WTC11 (cell line): Measurements from ENCODE around the gene PIK3R1.

Experiments
- ATF3 ChIP-seq: sonication (generic); formaldehyde crosslinking; conservative IDR thresholded peaks from 2 replicates; pipeline ENCODE4 v1.8.1; 2022; ENCODE audit warnings: mild to moderate bottlenecking, missing genetic modification reagents
- E2F4 ChIP-seq: sonication (generic); formaldehyde crosslinking; IDR thresholded peaks from 2 replicates; pipeline ENCODE4 v1.8.1; 2022; ENCODE audit warnings: low read depth, mild to moderate bottlenecking, moderate library complexity, missing genetic modification reagents, borderline replicate concordance
- ETV6 ChIP-seq: sonication (generic); formaldehyde crosslinking; IDR thresholded peaks from 2 replicates; pipeline ENCODE4 v1.8.1; 2022; ENCODE audit warnings: mild to moderate bottlenecking, missing genetic modification reagents
- FOXP1 ChIP-seq: sonication (generic); formaldehyde crosslinking; IDR thresholded peaks from 2 replicates; pipeline ENCODE4 v1.8.0; 2022; ENCODE audit warnings: missing genetic modification reagents, mild to moderate bottlenecking, moderate library complexity, borderline replicate concordance
- IRF2 ChIP-seq: sonication (generic); formaldehyde crosslinking; IDR thresholded peaks from 2 replicates; pipeline ENCODE4 v1.8.0; 2022; ENCODE audit warnings: low read depth, missing genetic modification reagents, borderline replicate concordance
- JUN ChIP-seq: sonication (generic); formaldehyde crosslinking; IDR thresholded peaks from 2 replicates; pipeline ENCODE4 v1.8.0; 2023; ENCODE audit warnings: mild to moderate bottlenecking, missing genetic modification reagents
- SP1 ChIP-seq: sonication (generic); formaldehyde crosslinking; conservative IDR thresholded peaks from 2 replicates; pipeline ENCODE4 v1.8.1; 2022; ENCODE audit warnings: missing genetic modification reagents
- ZNF121 ChIP-seq: sonication (generic); formaldehyde crosslinking; IDR thresholded peaks from 2 replicates; pipeline ENCODE4 v1.8.0; 2023; ENCODE audit warnings: missing genetic modification reagents
- ZNF317 ChIP-seq: sonication (generic); formaldehyde crosslinking; IDR thresholded peaks from 2 replicates; pipeline ENCODE4 v1.8.1; 2023; ENCODE audit warnings: low read depth, mild to moderate bottlenecking, moderate library complexity, missing genetic modification reagents, borderline replicate concordance
- ZNF423 ChIP-seq: fragments of 250-450 bp; sonication (Bioruptor Pico); IDR thresholded peaks from 2 replicates; pipeline ENCODE4 v2.1.2; 2022; ENCODE audit warnings: mild to moderate bottlenecking, moderate library complexity
- ZNF425 ChIP-seq: fragments of 250-450 bp; sonication (Bioruptor Pico); conservative IDR thresholded peaks from 2 replicates; pipeline ENCODE4 v1.9.0; 2021; ENCODE audit warnings: mild to moderate bottlenecking
- TF ChIP-seq, protein P1 (sequence below): sonication (generic); formaldehyde crosslinking; IDR thresholded peaks from 2 replicates; pipeline ENCODE4 v1.8.0; 2022; ENCODE audit warnings: mild to moderate bottlenecking, missing genetic modification reagents
- TF ChIP-seq, protein P2 (sequence below): fragments of 200-600 bp; IDR thresholded peaks from 2 replicates; pipeline ENCODE4 v1.8.0; 2022; ENCODE audit warnings: antibody characterized with exemption

DNA sequence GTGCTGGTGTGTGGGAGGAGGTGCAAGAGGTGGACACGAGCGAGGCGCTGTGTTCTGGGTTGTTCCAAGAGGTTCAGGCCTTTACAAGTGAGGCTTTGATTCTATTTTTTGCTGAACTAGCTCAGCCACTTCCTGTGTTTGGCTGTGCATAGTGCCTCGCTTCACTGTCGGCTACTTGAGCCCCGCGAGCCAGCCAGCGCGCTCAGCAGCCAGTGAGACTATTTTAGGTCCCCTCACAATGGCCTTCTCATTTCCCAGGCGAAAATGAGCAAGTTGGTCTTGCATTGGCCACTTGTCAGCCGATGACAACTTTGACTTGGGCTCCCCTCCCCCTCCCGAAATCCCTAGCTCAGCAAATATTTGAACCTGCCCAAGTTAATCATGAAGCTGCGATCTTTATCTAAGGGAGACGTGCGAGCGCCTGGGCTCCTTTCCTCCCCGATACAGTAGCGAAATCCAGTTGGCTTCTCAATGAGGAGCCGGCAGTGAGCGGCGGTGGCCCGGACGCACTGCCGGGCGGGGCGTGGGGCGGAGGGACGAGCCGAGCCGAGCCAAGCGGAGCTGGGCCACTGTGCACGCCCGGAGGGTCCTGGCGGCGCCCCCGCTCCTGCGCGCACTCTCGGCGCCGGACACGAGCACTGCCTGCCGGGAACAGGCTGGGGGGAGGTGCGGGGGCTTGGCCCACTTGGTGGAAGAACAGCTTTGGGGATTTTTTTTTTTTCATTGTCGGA is 72.6 kb downstream of the PIK3R1 start:
- TF ChIP-seq, protein P1, sequence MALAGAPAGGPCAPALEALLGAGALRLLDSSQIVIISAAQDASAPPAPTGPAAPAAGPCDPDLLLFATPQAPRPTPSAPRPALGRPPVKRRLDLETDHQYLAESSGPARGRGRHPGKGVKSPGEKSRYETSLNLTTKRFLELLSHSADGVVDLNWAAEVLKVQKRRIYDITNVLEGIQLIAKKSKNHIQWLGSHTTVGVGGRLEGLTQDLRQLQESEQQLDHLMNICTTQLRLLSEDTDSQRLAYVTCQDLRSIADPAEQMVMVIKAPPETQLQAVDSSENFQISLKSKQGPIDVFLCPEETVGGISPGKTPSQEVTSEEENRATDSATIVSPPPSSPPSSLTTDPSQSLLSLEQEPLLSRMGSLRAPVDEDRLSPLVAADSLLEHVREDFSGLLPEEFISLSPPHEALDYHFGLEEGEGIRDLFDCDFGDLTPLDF (CRISPR knock-in tag): no peak; the same call in 1 of the 2 replicates
- TF ChIP-seq ETV6 (no peak), E2F4 (CRISPR knock-in tag) (no peak), FOXP1 (CRISPR knock-in tag) (peak; percentile 57; the same call in 1 of the 2 replicates), ZNF317 (CRISPR knock-in tag) (no peak), ZNF121 (CRISPR knock-in tag) (no peak), ZNF423 (CRISPR knock-in tag) (no peak), ZNF425 (no peak), IRF2 (no peak), JUN (CRISPR knock-in tag) (no peak), ATF3 (no peak), SP1 (0 out of 2 replicates have a peak, but pooled peaks have one; percentile 34)
- TF ChIP-seq, protein P2, sequence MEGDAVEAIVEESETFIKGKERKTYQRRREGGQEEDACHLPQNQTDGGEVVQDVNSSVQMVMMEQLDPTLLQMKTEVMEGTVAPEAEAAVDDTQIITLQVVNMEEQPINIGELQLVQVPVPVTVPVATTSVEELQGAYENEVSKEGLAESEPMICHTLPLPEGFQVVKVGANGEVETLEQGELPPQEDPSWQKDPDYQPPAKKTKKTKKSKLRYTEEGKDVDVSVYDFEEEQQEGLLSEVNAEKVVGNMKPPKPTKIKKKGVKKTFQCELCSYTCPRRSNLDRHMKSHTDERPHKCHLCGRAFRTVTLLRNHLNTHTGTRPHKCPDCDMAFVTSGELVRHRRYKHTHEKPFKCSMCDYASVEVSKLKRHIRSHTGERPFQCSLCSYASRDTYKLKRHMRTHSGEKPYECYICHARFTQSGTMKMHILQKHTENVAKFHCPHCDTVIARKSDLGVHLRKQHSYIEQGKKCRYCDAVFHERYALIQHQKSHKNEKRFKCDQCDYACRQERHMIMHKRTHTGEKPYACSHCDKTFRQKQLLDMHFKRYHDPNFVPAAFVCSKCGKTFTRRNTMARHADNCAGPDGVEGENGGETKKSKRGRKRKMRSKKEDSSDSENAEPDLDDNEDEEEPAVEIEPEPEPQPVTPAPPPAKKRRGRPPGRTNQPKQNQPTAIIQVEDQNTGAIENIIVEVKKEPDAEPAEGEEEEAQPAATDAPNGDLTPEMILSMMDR: no peak
